Measurements from ENCODE around the gene CA14. TPM values are rescaled to one million over a fixed set of nuclear protein-coding genes. Genes with fewer than 3 reads are reported as not detected.
A peak's percentile ranks its signal among the peaks of the same experiment; 100 is the strongest.
"Not testable (repeated sequence)": the region's sequence is repeated elsewhere in the genome, so short reads cannot be mapped to it uniquely, and the experiment has no call there.

Gene CA14
- total RNA-seq, 1 donor from 2014 or later, result not detected

GRCh38 chr1:150226486-150226885 lies 31.1 kb upstream of the CA14 start:
- H3K27ac ChIP-seq, result no peak overlapping the region
- H3K36me3 ChIP-seq, result peaks cover 0 to 42% of the 10 kb centered on the region in 2 donors
- TF ChIP-seq POLR2A (IDR thresholded peaks at IDR 0.05) (no peak), CTCF (IDR thresholded peaks at IDR 0.05) (no peak), POLR2AphosphoS5 (IDR thresholded peaks at IDR 0.05; ENCODE audit: insufficient read depth in 1 of 2, low read depth in 1 of 2) (no peak)

GRCh38 chr1:150227228-150227627 lies 30.3 kb upstream of the CA14 start:
- TF ChIP-seq POLR2A (IDR thresholded peaks at IDR 0.05) (no peak), POLR2AphosphoS5 (IDR thresholded peaks at IDR 0.05; ENCODE audit: insufficient read depth in 1 of 2, low read depth in 1 of 2) (no peak), CTCF (IDR thresholded peaks at IDR 0.05) (no peak)
- no peak for DNase-seq (ENCODE audit: extremely low spot score in 2 of 2)
- Histone ChIP-seq H3K27me3 (no peaks in the 10 kb centered on the region), H3K4me1 (no peaks in the 10 kb centered on the region), H3K36me3 (peaks cover 0 to 40% of the 10 kb centered on the region in 2 donors), H3K9me3 (no peaks in the 10 kb centered on the region), H3K27ac (no peak overlapping the region), H3K4me3 (no peak overlapping the region)
- intact Hi-C loops (cut with DNase I), result no loop called here

More at GRCh38 chr1:150226486-150226885, 31.1 kb upstream of the CA14 start:
- Histone ChIP-seq H3K9me3 (no peaks in the 10 kb centered on the region), H3K4me3 (no peak overlapping the region), H3K27me3 (no peaks in the 10 kb centered on the region), H3K4me1 (no peaks in the 10 kb centered on the region)
- no peak for DNase-seq (ENCODE audit: extremely low spot score in 2 of 2)
- intact Hi-C loops (cut with DNase I), result no loop called here

- H3K4me1 ChIP-seq; DNase-seq (ENCODE audit: extremely low spot score in 2 of 2); H3K9me3 ChIP-seq; H3K4me3 ChIP-seq; H3K27me3 ChIP-seq; intact Hi-C loops (cut with DNase I); H3K27ac ChIP-seq: not testable (repeated sequence)
- peaks cover 0 to 35% of the 10 kb centered on the region in 2 donors for H3K36me3 ChIP-seq
These were observed 29.3 kb upstream of the CA14 start for GRCh38 chr1:150228246-150228645.

GRCh38 chr1:150232921-150233320 lies 24.7 kb upstream of the CA14 start:
- DNase-seq (ENCODE audit: extremely low spot score in 2 of 2); H3K27me3 ChIP-seq; H3K9me3 ChIP-seq; intact Hi-C loops (cut with DNase I); H3K4me3 ChIP-seq: not testable (repeated sequence)
- H3K27ac ChIP-seq, result peak overlapping the region; percentile 99
- H3K4me1 ChIP-seq, result peaks cover 18% of the 10 kb centered on the region
- peaks cover 0 to 11% of the 10 kb centered on the region in 2 donors for H3K36me3 ChIP-seq

GRCh38 chr1:150233359-150234308 lies 23.9 kb upstream of the CA14 start:
- TF ChIP-seq CTCF (IDR thresholded peaks at IDR 0.05) (no peak), POLR2A (IDR thresholded peaks at IDR 0.05) (no peak), POLR2AphosphoS5 (IDR thresholded peaks at IDR 0.05; ENCODE audit: insufficient read depth in 1 of 2, low read depth in 1 of 2) (no peak)
- Histone ChIP-seq H3K9me3 (no peaks in the 10 kb centered on the region), H3K27me3 (no peaks in the 10 kb centered on the region), H3K27ac (peak overlapping the region; percentile 99), H3K36me3 (peaks cover 0 to 10% of the 10 kb centered on the region in 2 donors), H3K4me3 (peak overlapping the region; percentile 71 to 93), H3K4me1 (peaks cover 18% of the 10 kb centered on the region)
- intact Hi-C loops (cut with DNase I), result no loop called here
- DNase-seq (ENCODE audit: extremely low spot score in 2 of 2), result no peak

- no peaks in the 10 kb centered on the region for H3K27me3 ChIP-seq
- peaks cover 18% of the 10 kb centered on the region for H3K4me1 ChIP-seq
- intact Hi-C loops (cut with DNase I), result no loop called here
- DNase-seq (ENCODE audit: extremely low spot score in 2 of 2), result no peak
- TF ChIP-seq POLR2AphosphoS5 (IDR thresholded peaks at IDR 0.05; ENCODE audit: insufficient read depth in 1 of 2, low read depth in 1 of 2) (no peak), POLR2A (IDR thresholded peaks at IDR 0.05) (no peak), CTCF (IDR thresholded peaks at IDR 0.05) (no peak)
- H3K4me3 ChIP-seq, result peak overlapping the region; percentile 71 to 93
- H3K9me3 ChIP-seq, result no peaks in the 10 kb centered on the region
- peaks cover 0 to 4% of the 10 kb centered on the region in 2 donors for H3K36me3 ChIP-seq
- H3K27ac ChIP-seq, result peak overlapping the region; percentile 99
These were observed 23.3 kb upstream of the CA14 start for GRCh38 chr1:150234309-150234565.

Data from vagina (tissue), 2 donors.